GM18868 (cell line): Measurements from ENCODE around the gene EHBP1.
"Not testable (repeated sequence)": the region's sequence is repeated elsewhere in the genome, so short reads cannot be mapped to it uniquely, and the experiment has no call there.

Experiments used
- ATAC-seq: cut with Tn5 transposase; IDR thresholded peaks from one replicate; pipeline ENCODE4 v1.9.1; 2021; ENCODE audit warnings: mild to moderate bottlenecking, moderate library complexity; ENCODE audit not compliant: unreplicated experiment

Gene EHBP1

DNA sequence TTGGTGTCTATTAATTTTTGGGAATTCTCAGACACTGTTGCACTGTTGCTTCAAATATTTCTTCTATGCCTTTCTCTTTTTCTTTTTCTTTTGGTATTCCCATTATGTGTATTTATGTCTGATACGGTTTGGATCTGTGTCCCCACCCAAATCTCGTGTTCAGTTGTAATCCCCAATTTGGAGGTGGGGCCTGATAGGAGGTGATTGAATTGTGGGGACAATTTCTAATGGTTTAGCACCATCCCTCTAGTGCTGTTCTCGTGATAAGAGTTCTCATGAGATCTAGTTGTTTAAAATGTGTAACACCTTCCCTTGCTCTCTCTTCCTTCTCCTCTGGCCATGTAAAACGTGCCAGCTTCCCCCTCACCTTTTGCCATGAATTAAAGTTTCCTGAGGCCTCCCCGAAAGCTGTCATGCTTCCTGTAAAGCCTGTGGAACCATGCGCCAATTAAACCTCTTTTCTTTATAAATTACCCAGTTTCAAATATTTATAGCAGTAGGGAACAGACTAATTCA lies 26.8 kb downstream of the EHBP1 start:
- no peak for ATAC-seq

DNA sequence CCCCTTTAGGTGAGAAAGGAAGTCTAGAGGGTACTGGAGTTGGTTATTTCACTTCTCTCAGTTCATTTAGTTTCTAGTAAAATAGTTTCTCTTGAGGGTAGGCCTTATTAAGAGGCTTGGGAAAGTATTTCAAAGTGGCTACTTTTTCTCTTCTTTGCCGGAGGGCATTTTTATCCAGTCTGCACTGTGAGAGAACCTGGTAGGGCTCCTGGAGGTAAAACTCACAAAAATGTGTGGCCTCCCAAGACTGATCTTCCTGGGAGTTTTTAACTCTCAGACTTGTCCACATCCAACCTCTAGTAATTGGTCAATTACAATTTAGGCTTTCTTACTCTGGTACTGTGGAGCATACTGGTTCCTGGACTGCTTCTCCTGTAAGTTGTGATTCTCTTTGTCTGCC lies 28.0 kb downstream of the EHBP1 start:
- ATAC-seq: no peak

DNA sequence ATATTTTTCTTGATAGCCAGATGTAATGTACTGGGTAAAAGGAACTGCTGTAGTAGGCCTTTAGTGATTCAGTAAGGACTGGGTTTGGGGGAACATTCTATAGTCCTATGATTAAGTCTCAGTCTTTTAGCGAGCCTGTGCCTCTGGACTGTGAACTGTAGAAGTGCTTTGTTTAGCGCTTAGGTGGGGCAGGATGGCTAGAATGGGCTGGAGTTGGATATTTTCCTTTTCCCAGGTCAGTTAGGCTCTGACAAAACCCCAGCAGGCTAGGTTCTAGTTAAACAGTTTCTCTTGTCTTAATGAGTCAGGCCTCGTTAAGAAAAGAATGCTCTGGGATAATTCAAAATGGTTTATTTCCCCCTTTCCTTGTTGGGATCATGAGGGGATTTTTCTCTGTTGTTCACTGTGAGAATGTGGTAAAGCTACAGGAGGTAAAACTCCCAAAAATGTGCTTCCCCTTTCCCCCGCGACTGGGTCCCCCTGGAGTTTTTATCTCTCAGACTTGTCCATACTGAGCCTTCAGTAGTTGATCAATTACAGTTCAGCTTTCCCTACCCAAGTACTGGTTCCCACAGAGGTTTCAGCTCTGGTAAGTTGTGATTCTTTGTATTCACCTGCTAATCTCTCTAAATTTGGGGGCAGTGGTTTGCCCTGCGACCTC lies 31.5 kb downstream of the EHBP1 start:
- no peak for ATAC-seq

DNA sequence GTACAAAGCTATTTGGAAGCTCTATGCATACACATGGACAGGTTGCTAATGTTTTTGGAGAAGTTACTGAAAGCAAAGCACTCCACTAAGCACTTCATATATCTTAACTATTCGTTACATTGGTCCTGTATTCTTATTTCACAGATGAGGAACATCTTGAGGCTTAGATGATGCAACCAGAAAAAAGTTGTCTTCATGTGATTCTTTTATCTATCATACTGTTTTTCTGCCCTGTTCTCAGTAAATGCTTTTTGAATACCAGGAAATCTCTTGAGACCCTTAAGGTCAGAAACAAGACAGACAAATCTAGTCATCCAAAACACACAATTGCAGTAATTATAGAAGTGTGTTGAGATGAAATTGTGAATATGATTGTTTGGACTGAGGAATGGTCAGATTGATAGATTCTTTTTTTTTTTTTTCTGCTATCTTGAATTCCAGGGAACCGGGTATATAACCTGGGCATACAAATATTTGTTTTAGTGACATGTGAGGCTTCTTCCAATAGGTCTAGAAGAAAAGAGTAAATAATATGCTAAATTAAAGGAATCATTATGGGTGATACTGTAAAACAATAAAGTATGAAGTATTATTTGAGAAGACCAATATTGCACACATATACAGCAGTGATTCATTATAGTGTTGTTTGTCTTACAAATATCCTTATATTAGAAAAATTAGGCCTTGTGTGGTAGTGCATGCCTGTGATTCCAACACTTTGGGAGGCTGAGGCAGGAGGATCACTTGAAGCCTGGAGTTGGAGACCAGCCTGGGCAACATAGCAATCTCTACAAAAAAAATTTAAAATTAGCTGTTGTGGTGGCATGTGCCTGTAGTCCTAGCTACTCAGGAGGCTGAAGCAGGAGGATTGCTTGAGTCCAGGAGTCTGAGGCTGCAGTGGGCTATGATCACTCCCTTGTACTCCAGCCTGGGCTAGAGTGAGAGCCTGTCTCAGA lies 33.7 kb downstream of the EHBP1 start:
- ATAC-seq: no peak

DNA sequence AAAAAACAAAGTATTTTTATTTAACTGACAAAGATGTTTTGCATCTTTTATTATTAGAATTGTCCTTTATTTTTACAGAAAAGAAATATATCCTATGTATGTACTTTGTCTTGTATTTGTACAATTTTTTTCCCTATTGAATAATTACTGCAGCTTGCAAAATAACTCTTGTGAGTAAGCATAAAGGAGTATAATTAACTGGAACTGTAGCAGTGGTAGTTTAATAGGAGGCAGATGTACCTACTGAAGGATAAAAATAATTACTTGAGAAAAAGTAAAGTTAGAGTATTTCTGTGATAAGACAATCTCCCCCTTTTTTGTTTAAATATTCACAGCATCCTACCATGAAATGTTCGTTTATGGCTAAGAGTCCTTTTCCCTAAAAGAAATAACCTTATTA lies 34.7 kb downstream of the EHBP1 start:
- ATAC-seq: no peak

DNA sequence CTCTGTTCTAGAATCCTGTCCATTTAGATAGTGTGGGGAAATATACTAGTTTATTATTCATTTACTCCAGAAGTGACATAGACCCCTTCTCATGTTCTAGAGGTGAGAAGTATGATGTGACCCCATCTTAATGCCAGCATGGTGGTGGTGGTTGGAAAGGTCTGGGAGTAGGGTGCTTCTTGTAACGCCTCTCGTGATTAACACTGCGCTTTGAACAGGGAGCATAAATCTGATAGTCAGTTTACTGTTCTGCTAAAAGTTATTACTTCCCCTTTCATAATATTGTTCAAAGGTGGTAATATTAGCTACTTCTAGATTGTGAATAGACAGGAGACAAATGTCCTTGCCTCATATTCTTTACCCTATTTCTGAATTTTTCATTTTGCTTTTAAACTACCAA lies 35.6 kb downstream of the EHBP1 start:
- no peak for ATAC-seq

DNA sequence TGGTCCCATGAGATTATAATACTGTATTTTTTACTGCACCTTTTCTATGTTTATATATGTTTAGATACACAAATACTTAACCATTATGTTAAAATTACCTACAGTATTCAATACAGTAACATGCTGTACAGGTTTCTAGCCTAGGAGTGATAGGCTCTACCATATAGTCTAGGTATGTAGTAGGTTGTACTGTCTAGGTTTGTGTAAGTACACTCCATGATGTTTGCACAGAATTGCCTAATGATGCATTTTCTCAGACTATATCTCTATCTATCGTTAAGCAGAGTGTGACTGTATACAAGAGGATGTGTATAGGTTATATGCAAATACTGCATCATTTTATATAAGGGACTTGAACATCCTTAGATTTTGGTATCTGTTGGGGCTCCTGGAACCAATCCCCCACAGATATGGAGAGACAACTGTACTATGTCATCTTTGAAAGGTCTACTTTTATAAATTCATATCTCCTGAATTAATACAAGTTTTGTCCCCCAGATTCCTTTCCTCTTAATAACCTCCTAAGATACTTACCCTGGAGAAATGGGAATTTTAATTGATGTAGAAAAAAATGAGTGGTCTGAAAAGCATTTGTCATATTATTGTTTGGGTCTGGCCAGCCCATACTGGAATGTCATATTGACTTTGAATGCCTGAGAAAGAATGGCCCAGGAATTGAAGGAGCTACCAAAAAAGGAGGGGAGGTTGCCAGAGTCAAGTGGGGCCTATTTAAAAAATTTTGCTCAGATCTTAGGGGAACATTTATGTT lies 36.6 kb downstream of the EHBP1 start:
- ATAC-seq: no peak

DNA sequence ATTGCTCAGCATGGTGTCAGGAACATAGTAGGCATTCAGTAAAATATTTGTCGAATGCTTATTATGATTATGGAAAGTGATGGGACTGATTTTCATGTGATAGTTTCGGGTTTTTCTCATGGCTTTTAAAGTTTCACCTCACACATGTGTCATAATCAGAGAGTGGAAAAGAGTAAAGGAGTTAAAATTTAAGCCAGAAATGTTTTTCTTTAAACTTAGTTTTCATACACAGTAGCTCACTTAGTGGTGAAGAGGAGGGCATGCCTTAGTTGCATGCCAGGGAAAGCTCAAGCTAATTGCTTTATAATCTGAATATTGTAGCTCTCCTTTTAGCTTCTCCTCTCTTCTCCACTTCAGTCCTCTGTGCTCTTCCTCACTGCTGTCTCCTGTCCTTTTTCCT lies 38.0 kb downstream of the EHBP1 start:
- ATAC-seq: no peak

DNA sequence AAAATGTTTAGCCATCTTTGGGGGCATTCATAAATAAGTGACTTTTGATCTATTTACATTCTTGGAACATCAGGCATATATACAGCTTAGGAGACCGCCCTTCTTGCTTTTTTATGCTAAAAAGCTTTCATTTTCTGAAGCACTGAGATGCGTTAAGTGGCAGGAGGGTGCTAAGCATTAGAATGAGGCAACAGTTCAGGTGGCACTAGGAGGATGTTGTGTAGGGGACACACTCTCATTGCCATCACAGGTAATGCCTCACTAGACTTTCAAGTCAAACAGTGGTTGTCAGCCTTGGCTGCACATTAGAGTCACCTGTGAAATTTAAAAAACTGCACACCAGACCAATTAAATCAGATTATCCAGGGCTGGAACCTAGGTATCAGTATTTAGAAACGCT lies 39.1 kb downstream of the EHBP1 start:
- ATAC-seq: no peak

DNA sequence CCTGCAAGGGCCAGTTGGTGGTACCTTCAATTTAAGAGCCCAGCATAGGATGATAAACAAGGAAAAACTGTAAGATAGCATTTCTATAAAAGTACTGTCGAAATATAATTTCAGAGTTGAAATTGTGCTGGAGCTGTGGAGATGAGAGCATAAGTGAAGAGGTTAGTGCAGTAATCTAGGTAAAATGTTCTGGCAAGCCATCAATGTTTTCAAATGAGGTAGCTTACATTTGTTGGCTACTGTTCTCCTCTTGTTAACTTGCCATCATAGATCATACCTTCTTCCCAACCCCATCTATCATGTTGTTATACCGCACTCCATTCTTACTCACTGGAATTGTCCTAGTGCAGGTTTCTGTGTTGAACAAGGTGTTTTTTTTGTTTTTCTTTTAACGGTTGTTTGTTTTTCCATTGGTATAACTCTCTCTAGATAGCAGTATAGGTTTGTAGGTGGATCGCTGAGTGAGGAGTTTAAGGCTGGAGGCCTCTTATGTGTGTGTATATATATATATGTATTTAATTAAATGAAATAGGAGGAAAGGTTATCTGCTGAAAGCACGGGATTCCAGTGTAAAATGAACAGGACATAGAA lies 40.5 kb downstream of the EHBP1 start:
- no peak for ATAC-seq

DNA sequence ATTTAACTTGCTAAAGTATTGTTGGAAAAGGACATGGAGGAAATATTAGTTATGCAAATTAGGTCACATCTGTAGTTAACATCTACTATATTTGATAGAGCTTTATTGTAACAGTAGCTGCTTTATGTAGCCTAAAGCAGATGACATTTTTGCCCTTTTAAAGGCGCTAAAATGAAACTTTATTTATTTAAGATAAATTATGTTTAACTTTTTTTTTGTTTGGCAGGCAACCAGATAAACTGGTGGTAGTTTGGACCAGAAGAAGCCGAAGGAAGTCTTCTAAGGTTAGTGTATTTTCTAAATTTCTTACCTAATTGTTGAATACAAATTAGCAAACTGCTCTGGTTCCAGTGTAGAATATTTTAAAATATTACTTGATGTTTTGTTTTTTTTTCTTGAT lies 41.7 kb downstream of the EHBP1 start:
- ATAC-seq: no peak

DNA sequence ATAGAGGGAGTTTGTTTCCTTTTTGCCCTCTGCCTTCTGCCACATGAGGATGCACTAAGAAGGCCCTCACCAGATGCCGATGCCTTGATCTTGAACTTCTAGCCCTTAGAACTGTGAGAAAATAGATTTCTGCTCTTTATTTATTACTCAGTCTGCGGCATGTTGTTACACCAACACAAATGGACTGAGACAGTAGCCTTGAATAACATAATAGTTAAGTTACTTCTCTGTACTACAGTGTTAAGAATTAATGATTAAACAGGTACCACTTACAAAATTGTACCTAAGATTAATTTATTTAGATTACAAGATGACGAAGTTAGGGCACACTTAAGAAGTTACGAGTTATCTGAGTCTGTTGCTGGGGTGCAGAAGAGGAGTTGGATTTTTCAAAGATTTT lies 42.4 kb downstream of the EHBP1 start:
- no peak for ATAC-seq

DNA sequence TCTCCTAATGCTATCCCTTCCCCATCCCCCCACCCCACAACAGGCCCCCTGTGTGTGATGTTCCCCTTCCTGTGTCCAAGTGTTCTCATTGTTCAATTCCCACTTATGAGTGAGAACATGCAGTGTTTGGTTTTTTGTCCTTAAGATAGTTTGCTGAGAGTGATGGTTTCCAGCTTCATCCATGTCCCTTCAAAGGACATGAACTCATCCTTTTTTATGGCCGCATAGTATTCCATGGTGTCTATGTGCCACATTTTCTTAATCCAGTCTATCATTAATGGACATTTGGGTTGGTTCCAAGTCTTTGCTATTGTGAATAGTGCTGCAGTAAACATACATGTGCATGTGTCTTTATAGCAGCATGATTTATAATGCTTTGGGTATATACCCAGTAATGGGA lies 43.6 kb downstream of the EHBP1 start:
- not testable (repeated sequence) for ATAC-seq

DNA sequence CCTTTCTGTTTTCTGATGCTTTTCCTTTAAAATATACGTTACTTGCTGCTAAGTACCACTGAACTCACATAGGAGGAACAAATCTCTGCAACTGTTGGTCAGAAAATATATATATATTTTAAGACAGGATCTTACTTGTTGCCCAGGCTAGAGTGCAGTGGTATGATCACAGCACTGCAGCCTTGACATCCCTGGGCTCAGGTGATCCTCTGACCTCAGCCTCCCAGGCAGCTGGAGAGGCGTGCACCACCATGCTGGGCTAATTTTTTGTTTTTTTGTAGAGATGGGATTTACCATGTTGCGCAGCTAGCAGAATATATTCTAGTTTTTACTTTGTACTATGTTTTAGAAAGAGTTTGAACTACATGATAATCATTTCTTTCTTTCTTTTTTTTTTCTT lies 51.5 kb downstream of the EHBP1 start:
- no peak for ATAC-seq

DNA sequence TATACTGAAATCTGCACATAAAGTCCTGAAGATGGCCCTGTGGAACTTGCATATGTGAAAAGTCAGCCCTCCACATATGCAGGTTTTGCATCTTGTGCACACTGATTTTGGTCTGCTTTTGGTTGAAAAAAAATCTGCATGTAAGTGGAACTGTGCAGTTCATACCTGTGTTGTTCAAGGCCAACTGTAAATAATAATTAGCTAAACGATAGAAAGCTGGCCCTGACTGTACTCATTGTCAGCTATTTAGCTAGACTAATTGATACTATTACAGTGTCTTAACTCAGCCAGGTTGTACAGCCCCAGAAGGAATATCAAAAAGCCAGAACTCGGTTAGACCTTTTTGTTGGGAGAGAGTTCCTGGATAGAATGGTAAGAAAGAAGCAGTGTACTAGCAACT lies 54.5 kb downstream of the EHBP1 start:
- no peak for ATAC-seq

DNA sequence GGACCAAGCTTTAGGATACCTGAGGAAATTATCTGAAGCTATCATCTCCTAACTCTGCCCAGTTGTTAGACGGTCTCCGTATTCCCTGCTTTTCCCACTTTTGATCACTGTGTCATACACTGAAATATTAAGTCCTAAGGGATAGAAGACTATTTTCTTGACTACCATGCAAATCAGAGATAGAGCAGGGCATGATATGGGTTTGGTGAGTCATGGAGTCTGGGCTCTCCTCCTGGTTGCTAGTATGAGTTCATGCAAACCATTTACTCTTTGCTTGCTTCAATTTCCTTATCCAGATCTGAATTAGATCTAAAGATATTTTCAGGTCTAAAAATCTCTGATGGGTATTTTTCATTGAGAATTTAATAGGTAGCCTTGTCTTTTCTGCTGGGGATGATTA lies 55.0 kb downstream of the EHBP1 start:
- ATAC-seq: no peak

DNA sequence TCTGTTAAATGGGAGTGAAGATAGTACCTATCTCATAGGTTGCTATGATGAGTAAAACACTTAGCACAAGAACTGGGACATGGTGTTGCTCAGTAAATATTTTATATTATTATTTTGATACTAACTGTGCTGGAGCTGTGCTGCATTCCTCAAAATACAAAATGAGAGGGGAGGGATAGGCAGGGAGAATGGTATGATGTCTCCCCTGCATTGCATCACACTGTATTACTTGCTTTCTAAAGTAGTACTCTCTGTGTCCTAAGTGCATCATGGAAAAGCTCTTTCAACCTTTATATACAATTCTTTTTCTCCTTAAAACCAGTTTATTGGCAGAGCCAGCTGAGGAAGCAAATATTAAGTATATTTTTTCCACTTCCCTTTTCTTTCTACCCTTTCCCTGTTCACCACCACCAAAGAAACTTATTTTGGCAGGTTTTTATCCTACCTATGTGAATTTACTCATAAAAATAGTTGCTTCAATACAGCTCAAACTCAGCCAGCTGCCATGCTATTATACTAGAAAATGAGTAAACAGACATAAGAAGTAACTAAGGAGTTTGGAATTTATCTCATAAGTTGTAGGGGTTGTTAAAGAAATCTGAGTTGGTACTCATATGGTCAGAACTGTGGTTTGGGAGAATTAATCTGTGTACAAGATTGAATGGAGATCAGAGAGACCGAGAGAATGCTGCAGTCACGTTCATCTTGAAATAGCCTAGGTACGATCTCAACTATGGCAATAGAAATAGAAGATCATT lies 60.3 kb downstream of the EHBP1 start:
- ATAC-seq: no peak

DNA sequence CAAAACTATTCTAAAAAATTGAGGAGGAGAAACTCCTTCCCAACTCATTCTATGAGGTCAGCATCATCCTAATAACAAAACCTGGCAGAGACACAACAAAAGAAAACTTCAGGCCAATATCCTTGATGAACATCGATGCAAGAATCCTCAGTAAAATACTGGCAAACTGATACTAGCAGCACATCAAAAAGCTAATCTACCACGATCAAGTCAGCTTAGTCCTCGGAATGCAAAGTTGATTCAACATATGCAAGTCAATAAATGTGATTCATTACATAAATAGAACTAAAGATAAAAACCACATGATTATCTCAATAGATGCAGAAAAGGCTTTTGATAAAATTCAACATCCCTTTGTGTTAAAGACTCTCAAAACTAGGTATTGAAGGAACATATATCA lies 63.1 kb downstream of the EHBP1 start:
- no peak for ATAC-seq

DNA sequence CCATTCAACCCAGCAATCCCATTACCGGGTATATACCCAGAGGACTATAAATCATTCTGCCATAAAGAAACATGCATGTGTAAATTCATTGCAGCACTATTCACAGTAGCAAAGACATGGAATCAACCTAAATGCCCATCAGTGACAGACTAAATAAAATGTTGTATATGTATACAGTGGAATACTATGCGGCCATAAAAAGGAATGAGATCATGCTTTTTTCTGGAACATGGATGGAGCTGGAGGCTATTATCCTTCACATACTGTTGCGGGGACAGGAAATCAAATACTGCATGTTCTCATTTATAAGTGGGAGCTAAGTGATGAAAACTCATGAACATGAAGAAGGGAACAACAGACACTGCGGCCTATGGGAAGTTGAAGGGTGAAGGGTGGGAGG lies 65.1 kb downstream of the EHBP1 start:
- ATAC-seq: no peak
